Gastroesophageal sphincter (tissue), 4 donors: ENCODE measurements around the gene GPHN. TPM values are rescaled to one million over a fixed set of nuclear protein-coding genes. Genes with fewer than 3 reads are reported as not detected.

Source experiments
- ATAC-seq: fragments of 150-250 bp; one replicate; pipeline ENCODE4 v1.9.1; 2016; ENCODE audit warnings: mild to moderate bottlenecking, moderate library complexity
- H3K27ac ChIP-seq, 4 donors: fragments of 200-600 bp; sonication (generic) in 3 of 4; 1 replicate in 3 of 4; 2 replicates in 1 of 4; pipeline ENCODE4 v1.5.1; 2016 to 2019
- H3K27me3 ChIP-seq: fragments of 200-600 bp; sonication (generic); one replicate; pipeline ENCODE4 v1.5.1; 2019
- H3K36me3 ChIP-seq, 2 donors: fragments of 200-600 bp; sonication (generic); one replicate each; pipeline ENCODE4 v1.5.1; 2019; ENCODE audit warnings: control low read depth in 1 of 2
- H3K4me1 ChIP-seq, 3 donors: fragments of 200-600 bp; sonication (generic); 1 replicate in 2 of 3; 2 replicates in 1 of 3; pipeline ENCODE4 v1.5.1; 2016 to 2019; ENCODE audit warnings: control low read depth in 2 of 3
- H3K4me3 ChIP-seq, 2 donors: fragments of 200-600 bp; sonication (generic); one replicate each; pipeline ENCODE4 v1.5.1; 2019; ENCODE audit warnings: mild to moderate bottlenecking in 1 of 2, moderate library complexity in 1 of 2
- H3K9me3 ChIP-seq, 3 donors: fragments of 200-600 bp; sonication (generic); one replicate each; pipeline ENCODE4 v1.5.1; 2017 to 2019; ENCODE audit warnings: control low read depth in 2 of 3
- CTCF ChIP-seq, 4 experiments: fragments of 200-600 bp in 2 of 4; fragments of 450-650 bp in 2 of 4; sonication (generic) in 1 of 4; IDR thresholded peaks; one replicate each; pipeline ENCODE4 v1.5.1; 2017 to 2019; ENCODE audit warnings: antibody characterized with exemption in 4 of 4, mild to moderate bottlenecking in 2 of 4, moderate library complexity in 2 of 4
- POLR2A ChIP-seq, 2 donors: fragments of 450-650 bp; IDR thresholded peaks; one replicate each; pipeline ENCODE4 v1.6.1; 2017; ENCODE audit warnings: antibody characterized with exemption in 2 of 2, mild to moderate bottlenecking in 2 of 2, moderate library complexity in 1 of 2
- WGBS, 2 donors: methylation state at CpG; one replicate each; pipeline ENCODE4 v1.1.5; 2018; ENCODE audit warnings: low coverage in 1 of 2; 5-methylcytosine and 5-hydroxymethylcytosine counted together
- total RNA-seq, 4 donors: library from RNA; depleted of rRNA; stranded (reverse); fragments of >200 nt; gene quantifications; one replicate each; pipeline ENCODE4 v1.1.0, GENCODE V29; 2016

GPHN gene
- total RNA-seq, 4 donors from 2014 or later, result 13.1 to 16.5 (median 14.7) TPM

GRCh38 chr14:67228325-67228984 lies 720.5 kb downstream of the GPHN start:
- no peak for ATAC-seq
- Histone ChIP-seq H3K27me3 (no peaks in the 10 kb centered on the region), H3K4me1 (peaks cover 0 to 56% (median 7%) of the 10 kb centered on the region in 3 donors), H3K27ac (no peak overlapping the region), H3K4me3 (no peak overlapping the region), H3K9me3 (no peaks in the 10 kb centered on the region), H3K36me3 (no peaks in the 10 kb centered on the region)
- 41 to 47% methylated on average over 3 of the region's 3 CpGs for WGBS, 2 donors
- TF ChIP-seq CTCF (IDR thresholded peaks at IDR 0.05) (no peak), POLR2A (IDR thresholded peaks at IDR 0.05) (no peak)

Other genes with a start within 250 kb of the GPHN start
- not detected for gene CCDC196, start 21.8 kb upstream of the GPHN start, total RNA-seq